Esophagus (tissue), 2 donors: ENCODE results near the gene PDX1. TPM values are rescaled to one million over a fixed set of nuclear protein-coding genes. Genes with fewer than 3 reads are reported as not detected.

Experiments
- H3K27ac ChIP-seq, 2 donors: one replicate each; pipeline ENCODE4 v1.5.1; 2013; ENCODE audit warnings: low read depth in 2 of 2, mild to moderate bottlenecking in 2 of 2, inconsistent platforms in 1 of 2, low read length in 1 of 2, moderate library complexity in 1 of 2
- H3K27me3 ChIP-seq, 2 donors: one replicate each; pipeline ENCODE4 v1.6.1; 2013; ENCODE audit warnings: low read length in 2 of 2, control low read depth in 1 of 2, mild to moderate bottlenecking in 1 of 2; ENCODE audit not compliant: insufficient read depth in 2 of 2, control insufficient read depth in 1 of 2
- H3K36me3 ChIP-seq, 2 donors: one replicate each; pipeline ENCODE4 v1.6.1; 2013; ENCODE audit warnings: low read length in 1 of 2; ENCODE audit not compliant: control insufficient read depth in 2 of 2, insufficient read depth in 2 of 2
- H3K4me1 ChIP-seq, 2 donors: one replicate each; pipeline ENCODE4 v1.6.1; 2013; ENCODE audit warnings: low read length in 1 of 2; ENCODE audit not compliant: control insufficient read depth in 2 of 2, insufficient read depth in 2 of 2
- H3K4me3 ChIP-seq, 2 donors: one replicate each; pipeline ENCODE4 v1.5.1; 2013; ENCODE audit warnings: low read length in 2 of 2, mild to moderate bottlenecking in 2 of 2, low read depth in 1 of 2, moderate library complexity in 1 of 2
- H3K9me3 ChIP-seq, 2 donors: one replicate each; pipeline ENCODE4 v1.6.1; 2013; ENCODE audit warnings: mild to moderate bottlenecking in 2 of 2, low read depth in 1 of 2, low read length in 1 of 2, moderate library complexity in 1 of 2; ENCODE audit not compliant: control insufficient read depth in 2 of 2, insufficient read depth in 1 of 2
- WGBS, 2 donors: extraction: QIAGEN DNeasy Blood & Tissue Kit; methylation state at CpG; one replicate each; pipeline ENCODE4 v1.1.7; 2013; 5-methylcytosine and 5-hydroxymethylcytosine counted together
- polyA plus RNA-seq, 2 donors: library from polyadenylated mRNA; stranded (reverse); fragments of 200-250 nt; gene quantifications; one replicate each; pipeline ENCODE4 v1.2.3, GENCODE V29; 2013
- donor health status: healthy with polysubstance abuse.
- donor health status: Bipolar disorder and iron deficiency.

PDX1 gene
- polyA plus RNA-seq, 2 donors, result not detected

DNA sequence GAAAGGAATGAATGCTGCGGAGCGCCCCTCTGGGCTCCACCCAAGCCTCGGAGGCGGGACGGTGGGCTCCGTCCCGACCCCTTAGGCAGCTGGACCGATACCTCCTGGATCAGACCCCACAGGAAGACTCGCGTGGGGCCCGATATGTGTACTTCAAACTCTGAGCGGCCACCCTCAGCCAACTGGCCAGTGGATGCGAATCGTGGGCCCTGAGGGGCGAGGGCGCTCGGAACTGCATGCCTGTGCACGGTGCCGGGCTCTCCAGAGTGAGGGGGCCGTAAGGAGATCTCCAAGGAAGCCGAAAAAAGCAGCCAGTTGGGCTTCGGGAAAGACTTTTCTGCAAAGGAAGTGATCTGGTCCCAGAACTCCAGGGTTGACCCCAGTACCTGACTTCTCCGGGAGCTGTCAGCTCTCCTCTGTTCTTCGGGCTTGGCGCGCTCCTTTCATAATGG is 8.6 kb downstream of the PDX1 start:
- peaks cover 18 to 23% of the 10 kb centered on the region in 2 donors for H3K27me3 ChIP-seq
- 9 to 15% methylated on average over 26 of the region's 26 CpGs for WGBS, 2 donors
- H3K4me1 ChIP-seq, result peaks cover 0 to 1% of the 10 kb centered on the region in 2 donors
- H3K9me3 ChIP-seq, result peaks cover 2 to 4% of the 10 kb centered on the region in 2 donors
- no peaks in the 10 kb centered on the region for H3K36me3 ChIP-seq
- no peak overlapping the region for H3K27ac ChIP-seq
- no peak overlapping the region for H3K4me3 ChIP-seq

DNA sequence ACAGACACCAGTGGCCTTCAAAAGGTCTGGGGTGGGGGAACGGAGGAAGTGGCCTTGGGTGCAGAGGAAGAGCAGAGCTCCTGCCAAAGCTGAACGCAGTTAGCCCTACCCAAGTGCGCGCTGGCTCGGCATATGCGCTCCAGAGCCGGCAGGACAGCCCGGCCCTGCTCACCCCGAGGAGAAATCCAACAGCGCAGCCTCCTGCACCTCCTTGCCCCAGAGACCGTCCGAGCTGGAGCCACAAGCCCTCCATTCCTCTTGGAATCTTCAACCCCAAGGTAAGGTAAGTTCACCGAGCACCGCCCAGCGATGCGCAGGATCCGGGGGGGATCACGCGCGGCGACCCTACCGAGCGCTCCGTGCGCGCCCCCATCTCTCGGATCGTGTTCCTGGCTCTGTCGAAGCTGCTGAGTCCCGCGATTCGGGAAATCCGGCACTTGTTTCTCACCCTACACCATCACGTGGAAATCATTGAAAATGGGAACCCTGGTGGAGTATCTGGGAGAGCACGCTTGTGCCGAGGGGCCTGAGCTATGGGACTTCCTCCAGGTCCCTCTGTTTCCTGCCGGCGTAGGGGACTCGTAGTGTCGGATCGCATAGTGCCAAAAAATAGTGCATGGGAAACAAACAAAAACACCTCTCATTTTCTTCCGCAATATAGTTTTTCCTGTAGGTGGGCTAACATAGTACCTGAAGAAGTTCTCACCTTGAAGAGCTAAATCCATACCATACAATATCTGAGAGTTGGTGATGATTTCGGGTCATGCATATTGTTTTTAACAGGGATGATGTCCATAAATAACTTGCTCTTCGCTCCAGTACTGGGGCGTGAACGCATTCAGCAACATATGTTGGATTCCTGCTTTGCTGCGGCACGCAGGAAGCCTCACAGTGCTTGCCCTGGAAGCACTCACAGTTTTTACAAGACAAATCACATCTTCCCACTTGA is 9.3 kb downstream of the PDX1 start:
- Histone ChIP-seq H3K27me3 (peaks cover 18 to 23% of the 10 kb centered on the region in 2 donors), H3K27ac (no peak overlapping the region), H3K9me3 (peaks cover 2 to 4% of the 10 kb centered on the region in 2 donors), H3K36me3 (no peaks in the 10 kb centered on the region), H3K4me3 (no peak overlapping the region), H3K4me1 (peaks cover 0 to 1% of the 10 kb centered on the region in 2 donors)
- WGBS, 2 donors, result 7 to 17% methylated on average over 48 of the region's 48 CpGs

DNA sequence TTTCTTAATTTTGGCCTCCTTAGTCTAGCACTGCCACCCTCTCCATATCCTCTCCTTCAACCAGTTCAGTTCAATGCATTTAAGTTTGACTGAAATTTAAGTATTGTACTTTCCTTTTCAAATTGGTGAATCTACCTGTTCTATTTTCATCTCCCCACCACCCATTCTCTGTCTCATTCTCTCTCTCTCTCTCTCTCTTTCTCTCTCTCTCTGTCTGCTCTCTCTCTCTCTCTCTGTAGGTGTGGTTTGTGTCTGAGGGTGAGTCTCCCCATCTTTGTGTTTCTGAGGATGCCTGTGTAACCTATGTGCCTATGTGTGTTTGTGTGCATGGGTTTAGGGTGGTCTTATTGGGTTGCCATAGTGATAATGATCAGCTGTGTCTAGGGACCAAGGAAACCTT is 10.1 kb downstream of the PDX1 start:
- Histone ChIP-seq H3K36me3 (no peaks in the 10 kb centered on the region), H3K27me3 (peaks cover 12 to 19% of the 10 kb centered on the region in 2 donors), H3K27ac (no peak overlapping the region), H3K4me3 (no peak overlapping the region), H3K9me3 (peaks cover 2 to 4% of the 10 kb centered on the region in 2 donors), H3K4me1 (peaks cover 0 to 1% of the 10 kb centered on the region in 2 donors)

DNA sequence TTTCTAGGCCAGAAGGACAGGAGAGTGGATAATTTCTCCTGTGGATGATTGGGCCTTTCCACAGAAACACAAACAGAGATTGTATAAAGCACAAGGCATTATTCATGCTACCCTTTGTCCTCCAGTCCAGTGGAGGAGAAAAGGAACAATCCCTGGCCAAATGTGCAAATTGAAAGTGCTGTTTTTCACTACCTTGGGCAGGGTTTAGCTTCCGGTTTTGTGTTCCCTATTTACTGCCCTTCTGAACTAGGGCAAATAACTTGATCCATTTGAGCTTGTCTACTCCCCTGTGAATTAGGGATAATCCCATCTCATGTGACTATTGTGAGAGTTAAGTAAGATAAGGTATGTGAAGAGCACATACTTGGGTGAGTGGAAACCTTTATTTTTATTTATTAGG is 13.3 kb downstream of the PDX1 start:
- peaks cover 0 to 1% of the 10 kb centered on the region in 2 donors for H3K4me1 ChIP-seq
- 53 to 56% methylated on average over 1 of the region's 1 CpG for WGBS, 2 donors
- H3K9me3 ChIP-seq, result peaks cover 0 to 2% of the 10 kb centered on the region in 2 donors
- peaks cover 4 to 11% of the 10 kb centered on the region in 2 donors for H3K27me3 ChIP-seq
- H3K4me3 ChIP-seq, result no peak overlapping the region
- H3K27ac ChIP-seq, result no peak overlapping the region
- H3K36me3 ChIP-seq, result no peaks in the 10 kb centered on the region

DNA sequence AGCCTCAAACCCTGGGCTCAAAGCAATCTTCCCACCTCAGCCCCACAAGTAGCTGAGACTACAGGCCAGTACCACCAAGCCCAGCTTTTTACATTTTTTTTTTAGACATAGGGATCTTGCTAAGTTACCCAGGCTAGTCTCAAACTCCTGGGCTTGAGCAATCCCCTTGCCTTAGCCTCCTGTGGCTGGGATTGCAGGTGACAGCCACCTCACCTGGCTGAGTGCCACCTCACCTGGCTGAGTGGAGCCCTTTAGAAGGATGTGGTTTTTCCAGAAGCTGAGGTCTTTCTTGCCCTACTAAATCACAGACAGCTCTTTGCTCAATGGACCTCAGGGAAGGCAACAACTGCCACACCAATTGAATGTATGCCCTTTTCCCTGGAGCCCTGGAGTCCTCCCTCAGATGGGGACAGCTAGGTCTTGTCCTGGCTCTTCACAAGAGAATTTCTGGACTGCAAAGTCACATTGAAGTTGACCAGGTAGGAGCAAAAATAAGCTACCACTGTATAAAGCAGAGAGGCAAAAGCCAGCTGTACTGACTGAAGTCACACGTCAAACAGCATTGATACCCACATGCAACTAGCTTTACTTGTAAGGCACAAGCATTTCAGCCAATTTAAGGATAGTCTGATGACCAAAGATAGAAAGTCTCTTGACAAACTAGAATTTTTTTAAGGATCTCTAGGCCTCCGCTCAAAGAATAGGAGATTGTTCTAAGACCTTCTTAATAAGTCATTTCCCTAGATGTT is 14.0 kb downstream of the PDX1 start:
- peaks cover 2 to 6% of the 10 kb centered on the region in 2 donors for H3K27me3 ChIP-seq
- no peaks in the 10 kb centered on the region for H3K36me3 ChIP-seq
- 77 to 78% methylated on average over 2 of the region's 2 CpGs for WGBS, 2 donors
- H3K4me3 ChIP-seq, result no peak overlapping the region
- peaks cover 0 to 1% of the 10 kb centered on the region in 2 donors for H3K9me3 ChIP-seq
- no peak overlapping the region for H3K27ac ChIP-seq
- H3K4me1 ChIP-seq, result peaks cover 0 to 1% of the 10 kb centered on the region in 2 donors

DNA sequence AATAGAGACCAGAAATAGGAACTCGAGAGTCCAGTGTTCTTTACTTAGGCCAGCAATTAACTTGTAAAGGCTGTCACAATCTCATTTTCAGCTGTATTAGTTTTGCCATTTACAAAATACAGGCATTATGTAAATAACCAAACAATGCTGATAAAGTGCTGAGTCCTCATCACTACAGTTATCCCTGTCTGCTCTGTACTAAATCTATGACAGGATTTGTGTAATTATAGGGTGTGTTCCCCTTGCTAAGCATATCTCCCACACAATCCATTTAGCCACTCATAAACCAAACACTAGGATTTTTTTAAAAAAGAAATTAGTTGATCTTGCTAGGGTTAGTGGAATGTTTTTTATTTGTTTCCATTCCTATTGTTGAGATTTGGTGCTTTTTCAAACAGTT is 23.2 kb downstream of the PDX1 start:
- no peaks in the 10 kb centered on the region for H3K36me3 ChIP-seq
- 76 to 83% methylated on average over 1 of the region's 1 CpG for WGBS, 2 donors

DNA sequence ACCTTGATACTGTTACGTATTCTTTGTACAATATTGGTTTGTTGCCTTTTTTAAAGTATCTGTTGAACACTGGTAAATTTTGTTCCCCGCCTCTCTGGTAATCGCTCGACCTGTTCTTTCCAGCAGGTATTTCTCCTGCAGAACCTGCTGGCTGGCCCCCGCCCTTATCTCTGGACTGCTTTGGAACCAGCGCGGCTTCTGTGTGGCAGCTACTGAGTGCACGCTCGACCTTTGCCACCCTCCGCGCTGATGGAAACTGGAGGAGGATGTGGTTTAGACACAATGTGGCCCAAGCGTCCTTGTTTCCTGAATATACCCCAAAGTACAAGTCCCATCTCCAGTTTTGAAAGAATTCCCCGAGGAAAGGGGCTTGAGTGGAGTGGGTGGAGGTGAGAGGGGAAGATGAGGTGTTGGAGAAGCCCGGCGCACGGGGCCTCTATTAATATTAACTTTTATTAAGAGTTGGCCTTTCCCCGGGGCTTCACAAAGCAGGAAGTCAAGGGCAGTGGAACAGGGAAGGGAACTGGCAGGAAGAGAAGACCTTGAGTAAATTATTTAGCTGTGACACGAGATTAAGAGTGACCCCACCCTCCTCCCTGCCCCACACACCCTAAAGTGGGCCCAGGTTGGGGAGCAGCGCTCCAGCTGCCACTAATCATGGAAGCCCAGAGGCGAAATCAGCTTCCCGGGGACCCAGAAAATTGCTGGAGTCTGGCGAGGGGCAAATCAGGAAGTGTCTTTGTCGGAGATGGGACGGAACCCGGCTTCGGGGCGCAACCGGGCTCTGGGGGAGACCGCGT is 33.3 kb downstream of the PDX1 start:
- Histone ChIP-seq H3K9me3 (peaks cover 0 to 3% of the 10 kb centered on the region in 2 donors), H3K36me3 (no peaks in the 10 kb centered on the region), H3K4me1 (peaks cover 3 to 7% of the 10 kb centered on the region in 2 donors), H3K4me3 (peak overlapping the region; percentile 16 to 45), H3K27me3 (peaks cover 6 to 12% of the 10 kb centered on the region in 2 donors), H3K27ac (no peak overlapping the region)
- 13 to 16% methylated on average over 30 of the region's 30 CpGs for WGBS, 2 donors

More for the DNA sequence above, 23.2 kb downstream of the PDX1 start:
- no peaks in the 10 kb centered on the region for H3K4me1 ChIP-seq
- H3K27ac ChIP-seq, result no peak overlapping the region
- no peaks in the 10 kb centered on the region for H3K9me3 ChIP-seq
- no peaks in the 10 kb centered on the region for H3K27me3 ChIP-seq
- no peak overlapping the region for H3K4me3 ChIP-seq

DNA sequence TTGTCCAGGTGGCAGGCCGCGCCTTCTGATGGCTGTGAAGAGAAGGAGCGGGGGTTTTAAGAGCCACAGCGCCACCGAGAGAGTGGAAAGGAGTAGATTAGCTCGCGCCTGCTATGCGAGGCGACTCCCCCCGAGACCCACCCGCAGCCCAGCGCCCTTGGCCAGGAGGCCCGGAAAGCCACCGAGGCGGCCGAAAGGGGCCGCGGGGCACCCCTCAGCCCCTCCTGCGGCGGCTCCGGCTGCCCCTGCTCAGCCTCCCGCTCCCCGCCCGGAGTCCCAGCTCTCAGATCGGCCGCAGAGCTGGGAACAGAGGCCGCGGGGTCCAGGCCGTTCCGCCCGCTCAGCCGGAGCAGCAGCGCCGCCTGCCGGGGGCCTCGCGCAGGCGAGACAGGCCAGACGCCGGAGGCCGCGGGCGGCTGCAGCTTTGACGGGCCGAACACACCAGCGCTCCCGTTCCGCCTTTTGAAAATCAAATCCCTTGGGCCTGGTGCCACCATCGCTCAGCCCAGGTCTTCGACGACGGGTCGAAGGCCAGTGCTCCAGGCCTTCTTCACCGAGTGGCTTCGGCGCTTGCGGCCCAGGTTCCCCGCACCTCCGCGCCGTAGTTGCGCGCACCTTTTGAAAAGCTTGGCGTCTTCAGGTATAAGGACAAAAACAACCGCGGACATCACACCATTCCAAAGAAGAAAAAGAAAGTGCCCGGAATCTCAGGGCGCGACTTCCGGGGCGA is 34.0 kb downstream of the PDX1 start:
- Histone ChIP-seq H3K27me3 (peaks cover 6 to 12% of the 10 kb centered on the region in 2 donors), H3K4me1 (peaks cover 3 to 7% of the 10 kb centered on the region in 2 donors), H3K27ac (no peak overlapping the region), H3K4me3 (peak overlapping the region; percentile 16 to 45), H3K36me3 (no peaks in the 10 kb centered on the region), H3K9me3 (peaks cover 0 to 3% of the 10 kb centered on the region in 2 donors)
- WGBS, 2 donors, result 3% methylated on average over 58 to 71 of the region's 71 CpGs
